ENCODE results near the gene LPCAT2.

DNA sequence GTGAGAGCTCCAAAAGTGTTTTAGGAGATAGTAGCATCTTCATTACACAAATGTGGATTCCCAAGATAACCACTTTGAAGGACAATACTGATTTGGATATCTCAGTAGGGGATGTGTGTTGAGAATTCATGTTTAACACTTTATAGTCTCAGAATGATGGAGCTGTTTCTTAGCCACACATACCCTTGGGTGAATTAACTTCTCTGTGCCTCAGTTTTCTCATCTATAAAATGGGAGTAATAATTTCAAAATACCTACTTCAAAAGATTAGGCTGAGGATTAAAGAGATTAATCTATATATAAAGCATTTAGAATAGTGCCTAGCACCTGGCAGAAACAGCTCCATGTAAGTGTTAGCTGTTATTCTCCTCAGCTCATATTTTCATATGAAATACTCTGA lies 19.0 kb downstream of the LPCAT2 start:
- TF ChIP-seq ZFX (CRISPR knock-in tag; IDR thresholded peaks at IDR 0.05; ENCODE audit: low read depth) (no peak), MEIS1 (CRISPR knock-in tag; IDR thresholded peaks at IDR 0.05; ENCODE audit: borderline replicate concordance) (no peak), ZNF768 (CRISPR knock-in tag; IDR thresholded peaks at IDR 0.05) (no peak), ZNF234 (CRISPR knock-in tag; conservative IDR thresholded peaks at IDR 0.05) (no peak)
- TF ChIP-seq, protein P1, sequence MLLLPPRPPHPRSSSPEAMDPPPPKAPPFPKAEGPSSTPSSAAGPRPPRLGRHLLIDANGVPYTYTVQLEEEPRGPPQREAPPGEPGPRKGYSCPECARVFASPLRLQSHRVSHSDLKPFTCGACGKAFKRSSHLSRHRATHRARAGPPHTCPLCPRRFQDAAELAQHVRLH (CRISPR knock-in tag; IDR thresholded peaks at IDR 0.05; ENCODE audit: borderline replicate concordance, low read depth) = no peak

All from HepG2 (cell line).